UCSD-AML1 (cell line): ENCODE data around the gene TM4SF20.
"Not testable (repeated sequence)": the region's sequence is repeated elsewhere in the genome, so short reads cannot be mapped to it uniquely, and the experiment has no call there.

Experiments used
- DNase-seq: peaks from one replicate; lab custom pipeline; 2025; ENCODE audit not compliant: unreplicated experiment; lab: John Stamatoyannopoulos, UW

TM4SF20 gene

DNA sequence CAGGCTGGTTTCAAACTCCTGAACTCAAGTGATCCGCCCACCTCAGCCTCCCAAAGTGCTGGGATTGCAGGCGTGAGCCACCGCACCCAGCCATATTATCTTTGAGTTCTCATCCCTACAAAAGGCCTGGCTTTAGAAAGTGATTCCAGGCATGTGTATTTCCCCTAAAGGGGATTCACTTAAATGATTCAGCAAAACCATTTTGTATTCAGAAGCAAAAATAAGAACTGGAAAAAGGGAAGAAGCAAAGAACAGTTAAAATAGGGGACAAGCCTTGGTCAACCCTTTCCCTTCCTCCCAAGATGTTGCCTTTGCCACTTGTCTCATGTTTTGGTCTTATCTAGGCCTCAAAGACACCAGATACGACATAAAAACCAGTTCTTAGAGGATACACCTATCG lies 10.5 kb downstream of the TM4SF20 start:
- DNase-seq: no peak

DNA sequence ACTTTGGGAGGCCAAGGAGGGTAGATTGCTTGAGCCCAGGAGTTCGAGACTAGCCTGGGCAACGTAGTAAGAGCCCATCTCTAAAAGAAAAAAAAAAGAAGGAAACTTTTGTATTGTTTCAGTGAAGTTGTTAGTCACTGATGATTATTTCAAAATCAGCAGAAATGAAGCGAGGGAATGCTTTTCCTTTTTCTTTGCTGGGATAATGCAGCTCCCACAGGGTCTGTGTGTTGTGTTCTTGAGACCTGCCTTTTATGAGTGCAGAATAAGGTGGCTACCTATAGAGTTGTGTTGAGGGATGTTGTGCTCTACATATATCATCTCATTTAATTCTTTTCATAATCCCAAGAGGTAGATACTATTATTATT lies 11.7 kb downstream of the TM4SF20 start:
- no peak for DNase-seq

DNA sequence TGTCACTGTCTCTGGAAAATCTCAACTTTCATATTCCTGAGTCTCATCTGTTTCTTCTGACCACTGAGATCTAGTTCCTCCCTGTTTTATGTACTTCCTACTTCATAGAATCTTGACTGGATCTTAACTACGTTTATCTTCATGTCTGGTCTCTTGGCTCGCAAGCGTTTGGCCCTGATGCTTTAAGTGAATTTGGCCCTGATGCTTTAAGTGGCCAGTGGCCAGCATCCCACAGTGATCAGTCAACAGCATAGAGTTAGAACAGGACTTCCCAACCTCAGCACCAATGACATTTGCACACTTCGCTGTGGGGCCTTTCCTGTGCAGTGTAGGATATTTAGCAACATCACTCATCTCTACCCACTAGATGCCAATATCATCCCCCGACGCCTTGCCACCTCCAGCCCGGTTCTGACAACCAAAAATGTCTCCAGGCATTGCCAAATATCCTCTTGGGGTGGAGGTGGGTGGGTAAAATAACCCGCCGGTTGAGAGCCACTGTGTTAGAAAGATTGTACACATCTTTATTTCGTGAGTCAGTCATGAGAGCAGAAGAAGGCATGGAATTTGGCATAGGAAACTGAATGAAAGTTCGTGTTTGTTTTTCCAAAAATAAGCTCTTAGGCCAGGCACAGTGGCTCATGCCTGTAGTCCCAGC lies 12.2 kb downstream of the TM4SF20 start:
- no peak for DNase-seq

DNA sequence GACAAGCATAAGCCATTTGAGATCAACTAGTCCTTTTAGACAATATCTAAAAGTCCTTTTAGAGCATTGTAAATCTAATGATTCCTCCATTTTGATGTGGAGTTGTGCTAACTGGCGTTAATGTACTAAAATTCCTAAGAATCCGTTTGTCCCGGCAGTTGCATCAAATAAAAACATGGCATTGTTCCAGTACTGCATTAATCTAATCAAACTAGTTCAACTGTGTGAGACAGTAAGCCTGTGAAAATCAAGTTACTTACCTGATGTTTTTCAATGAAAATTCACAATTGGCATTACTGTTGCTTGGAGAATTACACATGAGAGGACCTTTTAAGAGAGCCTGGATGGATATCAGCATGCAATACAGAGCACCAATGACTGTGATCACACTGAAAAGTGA lies 13.3 kb downstream of the TM4SF20 start:
- no peak for DNase-seq

DNA sequence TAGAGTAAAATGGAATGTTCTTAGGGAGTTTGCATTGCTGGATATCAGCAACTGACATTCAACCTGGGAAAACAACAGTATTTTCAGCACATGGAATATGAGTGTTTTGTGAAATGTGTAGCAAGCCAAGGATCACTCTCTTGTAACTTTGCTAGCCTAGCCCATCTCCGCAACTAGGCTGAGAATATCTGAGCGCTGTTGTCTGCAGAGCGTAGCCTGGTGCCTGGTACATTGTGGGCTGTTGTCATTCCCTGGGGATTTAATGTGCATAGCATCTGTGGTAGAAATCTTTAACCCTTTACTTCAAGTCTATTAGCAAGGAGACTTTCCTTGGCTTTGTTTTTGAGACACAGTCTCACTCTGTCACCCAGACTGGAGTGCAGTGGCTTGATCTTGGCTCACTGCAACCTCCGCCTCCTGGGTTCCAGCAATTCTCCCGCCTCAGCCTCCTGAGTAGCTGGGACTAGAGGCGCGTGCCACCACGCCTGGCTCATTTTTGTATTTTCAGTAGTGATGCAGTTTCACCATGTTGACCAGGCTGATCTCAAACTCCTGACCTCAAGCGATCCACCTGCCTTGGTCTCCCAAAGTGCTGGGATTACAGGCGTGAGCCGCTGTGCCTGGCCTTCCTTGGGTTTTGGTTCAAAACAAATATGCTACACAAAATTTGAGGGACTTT lies 14.4 kb downstream of the TM4SF20 start:
- DNase-seq: not testable (repeated sequence)

DNA sequence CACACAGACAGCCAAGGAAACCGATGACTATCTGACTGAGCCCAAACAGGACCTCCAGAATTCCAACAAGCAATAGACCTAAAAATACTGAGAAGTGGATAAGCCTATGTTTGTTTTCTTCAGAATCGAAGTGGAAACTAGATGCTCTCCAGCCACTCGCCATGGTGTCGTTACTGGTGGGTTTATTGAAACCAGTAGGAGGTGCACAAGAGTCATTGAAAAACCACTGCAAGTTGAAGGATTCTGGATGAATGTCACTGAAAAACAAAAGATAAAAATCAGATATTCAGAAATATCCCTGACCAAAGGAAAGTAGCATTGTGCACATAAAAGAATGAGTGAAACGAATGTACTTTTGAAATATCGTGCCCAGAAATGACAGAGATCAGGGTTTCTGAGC lies 15.3 kb downstream of the TM4SF20 start:
- DNase-seq: no peak

DNA sequence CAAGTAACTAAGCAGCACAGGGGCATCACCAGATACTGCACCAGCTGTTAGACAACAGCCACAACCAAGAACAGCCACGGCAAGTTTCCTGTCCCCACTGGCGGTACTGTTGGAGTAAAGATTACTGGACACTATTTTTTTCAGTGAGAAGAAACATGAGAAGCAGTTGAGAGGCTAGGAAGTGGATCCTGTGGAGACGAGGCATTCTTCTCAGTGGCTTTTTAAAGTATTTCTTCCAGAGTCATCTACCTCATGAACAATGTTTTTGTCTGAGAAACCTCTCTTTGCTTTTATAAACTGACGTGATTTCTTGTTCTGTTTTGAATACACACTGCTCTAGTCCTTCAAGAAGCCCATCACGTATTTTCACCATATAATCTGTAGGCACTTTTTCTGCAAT lies 18.8 kb downstream of the TM4SF20 start:
- DNase-seq: no peak

DNA sequence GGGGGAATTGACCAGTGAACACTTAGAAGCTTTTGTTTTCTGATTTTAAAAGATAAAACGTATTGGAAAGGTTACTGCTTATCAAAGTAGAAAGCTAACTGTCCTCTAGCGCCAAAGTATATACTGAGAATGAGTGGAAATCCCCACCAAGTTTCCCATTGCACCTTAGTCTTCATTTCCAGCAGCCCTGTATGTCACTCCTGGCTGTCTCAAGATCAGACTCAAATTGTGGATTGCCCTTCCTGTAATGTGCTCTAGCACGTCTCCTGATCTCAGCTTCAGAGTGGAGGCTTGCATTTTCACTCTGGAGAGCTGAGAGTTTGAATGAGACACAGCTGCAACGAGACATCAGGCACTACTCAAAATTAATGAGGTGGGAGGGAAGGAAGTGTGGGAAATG lies 27.5 kb downstream of the TM4SF20 start:
- DNase-seq: no peak

DNA sequence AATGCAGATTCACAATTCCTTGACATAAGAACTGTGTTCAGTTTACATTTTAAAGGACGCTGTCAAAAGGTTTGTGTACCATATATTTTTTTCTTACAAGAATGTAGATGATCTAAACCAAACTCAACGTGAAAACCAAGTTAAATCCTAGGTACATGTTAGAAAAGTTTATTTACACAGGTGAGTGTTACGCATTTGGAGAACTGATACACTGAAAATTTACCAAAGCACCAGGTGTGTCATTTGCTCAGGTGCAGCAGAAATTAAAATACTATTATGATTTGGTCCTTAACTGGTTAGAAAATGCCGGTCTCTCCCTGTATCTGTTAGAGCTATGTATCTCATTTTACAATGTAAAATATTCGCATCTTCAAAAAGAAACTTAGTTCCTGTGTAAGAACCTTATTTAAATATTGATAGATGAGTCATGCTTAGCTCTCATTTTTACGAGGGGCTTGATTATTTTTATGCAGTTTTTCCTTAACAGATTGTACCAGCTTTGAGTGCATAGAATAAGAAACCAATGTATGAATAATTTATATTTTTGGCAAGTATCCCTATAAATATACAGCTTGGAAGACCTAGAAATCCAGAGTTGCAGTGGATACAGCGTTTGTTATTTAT lies 29.0 kb downstream of the TM4SF20 start:
- no peak for DNase-seq

DNA sequence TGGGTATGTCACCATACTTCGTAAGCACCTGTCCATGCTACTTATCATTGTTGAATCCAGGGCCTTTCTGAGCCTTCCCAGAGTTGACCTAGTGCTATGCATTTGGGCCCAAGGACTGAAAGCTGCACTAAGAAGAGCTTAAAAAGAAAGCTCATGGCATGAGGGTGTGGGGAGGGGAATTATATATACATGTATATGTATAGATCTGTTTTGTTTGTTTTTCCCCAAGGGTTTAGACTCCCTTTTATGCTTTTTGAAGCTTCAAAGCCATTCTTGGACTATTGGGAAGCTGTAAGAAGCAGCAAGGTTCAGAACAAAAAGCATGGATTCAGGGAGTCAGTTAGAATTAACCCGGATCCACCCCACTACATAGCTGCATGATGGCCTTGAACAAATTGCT lies 30.8 kb downstream of the TM4SF20 start:
- DNase-seq: no peak

DNA sequence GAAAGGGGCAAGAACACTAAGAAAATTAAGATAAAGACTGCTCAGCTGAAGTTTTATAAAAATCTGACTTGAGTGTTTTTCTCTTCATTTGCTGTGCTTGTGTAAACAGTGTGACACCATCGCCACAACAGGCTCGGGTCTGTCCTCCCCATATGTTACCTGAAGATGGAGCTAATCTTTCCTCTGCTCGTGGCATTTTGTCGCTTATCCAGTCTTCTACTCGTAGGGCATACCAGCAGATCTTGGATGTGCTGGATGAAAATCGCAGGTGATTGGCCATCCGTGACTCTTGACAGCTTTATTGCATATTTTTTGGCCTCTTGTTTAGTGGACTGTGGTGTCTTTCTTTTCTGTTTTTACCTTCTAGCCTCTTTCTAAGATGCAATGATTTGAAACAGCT lies 32.0 kb downstream of the TM4SF20 start:
- DNase-seq: no peak

DNA sequence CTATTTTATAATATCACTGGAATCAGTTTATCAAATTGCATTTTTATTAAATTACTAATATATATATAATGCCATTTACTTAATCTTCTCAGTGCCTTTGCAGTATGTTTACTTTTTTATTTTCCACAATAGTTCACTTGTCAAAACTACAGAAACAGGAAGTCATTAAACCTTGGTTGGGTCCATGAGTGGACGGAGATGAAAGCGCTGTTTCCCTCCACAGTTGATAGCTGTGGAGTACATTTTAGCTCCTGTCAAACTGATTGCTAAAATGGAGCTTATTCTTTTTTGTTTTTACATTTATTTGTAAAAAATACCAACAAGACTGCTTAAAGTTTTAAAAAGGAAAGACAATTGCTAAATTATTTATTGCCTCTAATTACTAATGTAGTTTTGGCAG lies 34.9 kb downstream of the TM4SF20 start:
- no peak for DNase-seq

DNA sequence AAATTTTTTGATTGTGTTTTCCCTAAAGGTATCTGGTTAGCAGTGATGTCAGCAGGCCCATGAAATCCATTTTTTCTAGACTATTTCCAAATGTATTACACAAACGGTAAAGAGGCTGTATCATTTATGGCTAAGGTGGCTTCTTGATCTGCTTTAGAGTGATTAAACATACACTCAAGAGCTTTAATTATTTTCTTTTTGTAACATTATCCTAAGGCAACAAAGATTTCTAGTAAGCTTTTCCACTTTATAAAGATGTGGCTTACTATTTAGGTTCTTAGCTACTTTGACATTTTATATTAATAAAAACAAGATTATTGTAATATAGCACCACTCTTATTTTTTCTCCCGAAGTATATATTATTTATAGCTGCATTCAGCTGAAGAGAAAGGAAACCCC lies 37.6 kb downstream of the TM4SF20 start:
- no peak for DNase-seq

DNA sequence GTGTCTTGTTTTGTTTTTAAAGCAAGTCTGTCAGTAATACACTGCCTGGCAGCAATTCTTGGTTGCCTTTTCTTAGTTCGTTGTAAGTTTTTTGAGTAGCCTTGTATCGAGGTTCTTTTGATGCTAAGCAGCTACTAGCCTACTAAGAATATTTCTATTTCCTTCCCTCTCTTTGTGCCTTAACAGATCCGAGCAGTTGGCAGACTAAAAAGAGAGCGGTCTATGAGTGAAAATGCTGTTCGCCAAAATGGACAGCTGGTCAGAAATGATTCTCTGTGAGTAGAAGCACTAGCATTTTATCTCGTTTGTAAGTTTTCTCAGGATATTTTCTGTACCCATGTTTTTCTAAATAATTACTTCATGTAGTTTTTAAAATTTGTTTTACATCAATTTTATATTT lies 39.0 kb downstream of the TM4SF20 start:
- DNase-seq: no peak

DNA sequence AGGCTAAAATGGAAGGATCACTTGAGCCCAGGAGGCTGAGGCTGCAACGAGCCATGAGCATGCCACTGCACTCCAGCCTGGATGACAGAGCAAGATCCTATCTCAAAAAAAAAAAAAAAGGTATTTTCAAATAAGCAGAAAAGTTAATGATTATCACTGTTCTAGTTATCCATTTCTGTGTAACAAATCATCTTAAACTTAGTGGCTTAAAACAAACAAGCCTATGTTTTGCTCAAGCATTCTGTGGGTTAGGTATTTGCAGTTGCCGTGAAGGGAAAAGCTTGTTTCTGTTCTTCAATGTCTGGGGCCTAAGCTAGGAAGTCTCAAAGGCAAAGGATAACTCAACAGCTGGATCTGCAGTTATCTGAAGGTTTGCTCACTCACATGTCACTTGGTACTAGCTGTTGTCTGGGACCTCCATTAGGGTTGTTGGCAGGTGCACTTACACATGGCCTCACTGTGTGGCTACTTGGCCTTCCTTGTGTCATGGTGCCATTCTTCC lies 40.0 kb downstream of the TM4SF20 start:
- DNase-seq: no peak

DNA sequence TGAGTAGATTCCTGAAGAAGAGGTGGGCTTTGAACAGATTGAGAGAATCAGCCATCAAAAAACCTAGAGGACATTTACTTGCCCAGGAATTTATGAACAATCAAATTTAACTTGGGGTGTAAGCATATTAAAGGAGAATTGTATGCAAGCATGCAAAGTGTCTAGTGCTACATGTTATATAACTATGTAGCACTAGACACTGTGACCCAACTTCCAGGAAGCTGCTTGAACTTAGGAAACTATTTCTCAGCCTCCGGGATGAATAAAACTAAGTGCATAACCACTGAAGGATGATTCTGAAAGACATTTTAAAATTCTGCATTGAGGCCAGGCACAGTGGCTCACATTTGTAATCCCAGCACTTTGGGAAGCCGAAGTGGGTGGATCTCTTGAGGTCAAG lies 41.7 kb downstream of the TM4SF20 start:
- no peak for DNase-seq

DNA sequence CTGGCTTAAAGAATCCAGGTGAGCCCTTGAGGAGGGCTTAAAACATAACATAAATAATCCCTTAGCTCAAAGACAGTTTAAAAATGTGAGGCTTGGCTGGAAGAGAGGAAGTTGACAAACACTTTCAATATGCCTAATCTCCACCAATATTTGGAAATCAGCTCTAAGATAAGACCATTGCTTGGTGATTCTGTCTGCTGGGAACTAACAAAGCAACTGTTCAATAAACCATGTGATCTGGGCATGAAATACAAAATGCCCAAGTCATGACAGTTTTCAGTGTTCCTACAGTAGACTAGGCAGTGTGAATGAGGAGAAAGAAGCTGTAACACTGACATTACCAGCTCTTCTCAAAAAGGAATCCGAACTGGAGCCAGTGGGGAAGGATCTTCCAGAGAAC lies 43.4 kb downstream of the TM4SF20 start:
- no peak for DNase-seq

DNA sequence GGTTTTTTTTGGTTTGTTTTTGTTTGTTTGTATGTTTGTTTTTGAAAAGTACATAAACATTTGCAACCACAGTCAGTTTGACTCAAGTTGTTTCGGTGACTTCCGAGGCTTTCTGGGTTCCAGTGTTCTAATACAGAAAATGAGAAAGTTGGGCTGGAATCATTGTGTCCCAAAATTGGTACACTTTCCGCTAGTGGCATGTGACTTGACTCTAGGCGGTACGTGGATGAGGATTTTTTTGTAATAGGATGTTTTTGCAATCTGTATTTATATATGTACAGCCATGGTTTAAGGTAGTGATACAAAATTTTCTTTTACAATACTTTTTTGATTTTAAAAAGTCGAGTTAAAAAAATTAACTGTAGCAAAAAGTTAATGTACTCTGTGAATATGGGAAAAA lies 52.3 kb downstream of the TM4SF20 start:
- DNase-seq: no peak

DNA sequence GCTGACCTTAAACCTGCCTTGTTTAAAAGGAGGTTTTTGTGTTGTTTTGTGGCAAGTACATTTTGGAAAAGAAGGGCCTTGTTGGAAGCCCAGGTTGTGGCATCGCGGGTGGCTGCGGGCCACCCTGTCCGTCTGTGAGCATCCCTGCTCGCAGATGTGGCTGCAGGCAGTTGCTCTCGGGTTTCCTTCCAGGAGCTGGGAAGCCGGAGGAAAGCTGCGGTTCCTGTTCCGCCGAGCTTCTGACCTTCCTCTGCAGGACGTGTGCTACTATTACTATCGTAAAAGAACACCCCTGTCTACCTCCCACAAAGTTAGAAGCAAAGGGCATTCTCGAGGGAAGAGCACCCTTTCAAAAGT lies 53.3 kb downstream of the TM4SF20 start:
- DNase-seq: peak; percentile 59

DNA sequence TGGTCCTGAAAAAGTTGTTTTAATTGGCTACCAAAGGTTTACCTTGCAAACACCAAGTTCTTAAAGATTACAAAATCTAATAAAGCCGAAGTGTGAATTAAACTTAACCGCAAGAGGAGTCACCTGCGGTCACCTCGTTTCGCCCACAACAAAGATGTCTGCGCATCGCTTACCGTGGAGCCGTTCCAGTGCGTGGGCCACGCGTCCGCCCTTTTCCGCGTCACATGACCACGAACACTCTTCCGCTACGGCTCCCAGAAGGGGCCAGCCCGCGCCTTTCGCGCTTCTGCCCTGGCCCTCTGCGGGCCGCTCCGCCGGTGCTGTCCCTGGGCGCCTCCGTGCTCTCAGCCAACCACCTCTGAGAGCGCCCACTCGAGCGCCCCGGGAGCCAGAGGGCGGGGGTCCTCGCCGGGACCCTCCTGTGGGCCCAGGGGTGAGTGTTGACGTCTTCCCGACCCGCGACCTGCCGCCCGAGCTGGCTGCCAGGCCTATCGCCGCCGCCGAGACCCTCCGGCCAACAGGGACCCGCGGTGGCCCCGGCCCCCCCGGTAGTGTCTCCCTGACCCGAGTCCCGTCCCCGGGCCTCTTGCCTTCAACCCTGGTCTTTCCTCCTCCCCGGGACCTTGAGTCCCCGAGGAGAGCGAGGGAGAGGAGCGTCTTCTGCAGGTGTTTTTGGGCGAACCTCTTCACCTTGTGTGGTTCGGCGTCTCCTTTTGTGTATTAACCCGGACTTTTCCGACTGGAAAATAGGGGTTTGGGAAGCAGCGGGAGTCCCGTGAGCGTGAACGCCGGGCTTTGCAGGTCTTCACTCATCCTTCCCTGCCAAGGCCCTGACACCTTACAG lies 53.9 kb downstream of the TM4SF20 start, which contains the start of gene MFF:
MFF (plus strand) TSS at position 257 of the 844 bp plus-strand sequence. CDS start 5,415 bp downstream, outside the sequence.
- peak; percentile 91 for DNase-seq

DNA sequence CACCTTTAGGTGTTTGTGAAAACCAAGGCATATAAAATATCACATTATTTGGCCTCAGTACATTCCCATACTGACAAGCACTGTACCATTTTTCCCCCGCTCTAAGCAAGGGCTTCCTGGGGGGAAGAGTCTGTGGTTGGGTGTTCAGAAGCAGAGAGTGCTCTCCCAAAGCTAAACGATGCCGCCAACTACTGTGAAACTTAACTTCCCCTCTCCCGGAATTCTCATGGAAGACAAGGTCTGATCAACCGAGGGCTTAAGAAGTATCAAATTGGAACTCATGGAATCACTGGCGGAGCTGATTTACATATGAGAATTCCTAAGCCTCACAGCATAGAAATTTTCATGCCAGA lies 54.5 kb downstream of the TM4SF20 start:
- peak; percentile 26 for DNase-seq

DNA sequence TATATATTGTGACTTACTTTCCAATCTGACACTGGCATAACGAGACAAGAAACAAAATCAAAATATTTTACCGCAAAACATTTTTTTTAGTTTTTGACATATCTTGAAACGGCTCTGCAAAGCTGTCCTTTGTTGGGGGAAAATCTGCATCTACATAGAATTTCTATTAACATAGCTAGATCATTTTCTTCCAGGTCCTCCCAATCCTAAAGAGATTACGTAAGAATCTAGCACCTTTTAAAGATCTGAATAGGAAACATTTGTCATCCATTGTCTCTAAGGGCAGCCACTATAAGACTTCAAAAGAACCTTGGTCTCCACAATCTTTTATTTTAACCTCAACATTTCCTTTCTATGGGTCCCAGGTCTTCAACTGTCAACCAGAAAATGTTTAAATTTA lies 55.3 kb downstream of the TM4SF20 start:
- DNase-seq: no peak
